GM15510 (cell line): ENCODE measurements around the gene SNRPD3.

Experiments used
- POLR2A ChIP-seq: IDR thresholded peaks from 3 replicates; pipeline ENCODE4 v1.6.1; 2011; ENCODE audit warnings: borderline replicate concordance; ENCODE audit not compliant: insufficient read length; ENCODE audit errors: extremely low read depth

Gene SNRPD3

GRCh38 chr22:24550028-24550901 lies 5.5 kb upstream of the SNRPD3 start:
- no peak for TF ChIP-seq POLR2A

- TF ChIP-seq POLR2A: no peak
These were observed 4.8 kb upstream of the SNRPD3 start for GRCh38 chr22:24550902-24551435.

DNA sequence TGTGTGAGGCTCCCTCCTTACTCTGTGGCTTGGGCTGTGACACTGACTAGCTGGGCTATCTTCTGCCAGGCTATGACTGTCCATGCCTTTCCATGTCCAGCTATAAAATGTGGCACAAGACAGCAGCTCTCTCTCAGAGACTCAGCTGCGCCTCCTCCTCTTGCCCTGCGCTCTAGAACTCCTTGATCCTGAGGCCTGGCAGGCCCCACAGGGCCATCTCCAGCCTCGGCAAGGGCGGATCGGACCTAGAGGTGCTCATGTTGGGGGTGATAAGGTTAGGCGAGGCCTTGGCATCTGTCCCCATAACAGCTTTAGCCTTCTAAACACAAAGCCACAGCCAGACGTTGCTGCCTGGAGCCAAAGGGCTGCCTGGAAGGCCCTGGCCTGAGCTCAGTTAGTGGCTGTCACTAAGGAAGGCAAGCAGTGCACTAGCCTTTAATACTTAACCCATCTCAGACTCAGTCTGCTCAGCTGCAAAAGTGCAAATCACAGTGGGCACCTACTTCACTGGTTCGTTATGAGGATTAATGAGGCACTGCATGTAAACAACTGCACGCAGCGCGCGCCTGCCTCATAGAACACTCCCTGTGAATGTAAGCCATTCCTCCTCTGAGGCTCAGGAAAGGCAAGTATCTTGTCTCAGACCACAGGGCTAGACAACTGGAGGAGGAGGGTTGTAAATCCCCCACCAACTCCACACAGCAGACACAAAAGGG lies 2.0 kb upstream of the SNRPD3 start:
- no peak for TF ChIP-seq POLR2A

DNA sequence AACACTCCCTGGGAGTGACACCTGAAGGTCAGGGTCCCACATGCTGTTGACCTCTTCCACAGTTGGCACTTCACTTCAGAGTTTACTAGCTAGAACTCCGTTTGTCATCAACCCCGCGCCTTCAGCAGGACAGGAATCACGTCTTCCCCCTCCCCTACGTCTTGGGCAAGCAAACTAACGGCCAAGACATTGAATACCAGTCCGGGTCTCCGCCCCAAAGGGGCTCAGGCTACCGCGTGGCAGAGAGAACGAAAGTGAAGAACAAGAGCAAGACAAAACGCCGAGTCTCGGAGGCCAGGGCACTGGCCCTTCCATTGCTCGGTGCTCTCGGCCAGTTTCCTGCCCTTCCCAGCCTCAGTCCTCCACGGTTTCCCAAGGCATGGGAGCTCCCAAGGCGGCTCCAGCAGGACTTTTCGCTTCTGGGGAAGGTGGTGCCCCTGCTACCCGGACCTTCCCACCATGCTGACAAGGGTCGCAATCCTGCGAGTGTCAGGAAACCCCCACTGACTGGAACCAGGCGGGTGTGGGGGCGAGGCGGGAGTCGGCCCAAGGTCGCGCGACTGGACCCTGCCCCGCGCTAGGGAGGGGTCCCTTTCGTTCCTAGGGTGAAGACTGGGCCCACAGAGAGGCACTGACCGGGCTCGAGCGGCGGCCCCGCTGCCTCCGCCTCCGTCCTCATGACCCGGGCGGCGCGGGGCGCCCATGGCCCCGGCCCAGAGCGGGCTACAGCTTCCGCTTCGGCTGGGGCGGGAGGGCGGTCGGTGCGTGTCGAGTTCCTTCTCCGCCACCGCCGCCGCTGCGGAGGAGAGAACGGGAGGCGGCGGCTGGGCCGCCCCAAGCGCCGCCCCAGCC lies 1.3 kb upstream of the SNRPD3 start, which contains the start of gene GUCD1:
Gene GUCD1, minus strand, starts transcription at position 826 of the 852 bp plus-strand sequence. Its CDS starts 147 bp downstream, at position 679.
- TF ChIP-seq POLR2A: peak; percentile 73

- TF ChIP-seq POLR2A: no peak
These were observed 3.7 kb downstream of the SNRPD3 start for GRCh38 chr22:24559471-24559870.

DNA sequence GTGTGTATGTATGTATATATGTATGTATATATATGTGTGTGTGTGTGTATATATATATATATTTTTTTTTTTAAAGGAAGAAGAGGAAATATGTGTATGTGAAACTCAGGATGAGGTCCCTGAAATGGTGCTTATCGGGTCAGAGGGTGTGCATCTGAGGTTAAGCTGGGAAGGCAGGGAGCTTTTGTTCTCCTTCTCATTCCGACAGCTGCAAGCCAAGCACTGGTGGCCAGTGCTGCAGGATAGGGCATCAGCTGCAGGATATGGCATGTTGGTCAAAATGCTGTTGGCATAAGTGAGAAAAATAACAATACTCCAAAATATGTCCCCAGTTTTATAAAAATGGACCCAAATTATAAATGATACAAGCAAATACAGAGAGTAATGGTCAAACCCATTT lies 7.4 kb downstream of the SNRPD3 start:
- no peak for TF ChIP-seq POLR2A

- TF ChIP-seq POLR2A: no peak
These were observed 8.7 kb downstream of the SNRPD3 start for GRCh38 chr22:24564376-24565058.

- TF ChIP-seq POLR2A: no peak
These were observed 9.3 kb downstream of the SNRPD3 start for GRCh38 chr22:24565077-24565476.

GRCh38 chr22:24566899-24567511 lies 11.2 kb downstream of the SNRPD3 start:
- TF ChIP-seq POLR2A: no peak

- no peak for TF ChIP-seq POLR2A
These were observed 11.9 kb downstream of the SNRPD3 start for GRCh38 chr22:24567668-24568067.

- TF ChIP-seq POLR2A: no peak
These were observed 15.5 kb downstream of the SNRPD3 start for GRCh38 chr22:24571266-24571665.

DNA sequence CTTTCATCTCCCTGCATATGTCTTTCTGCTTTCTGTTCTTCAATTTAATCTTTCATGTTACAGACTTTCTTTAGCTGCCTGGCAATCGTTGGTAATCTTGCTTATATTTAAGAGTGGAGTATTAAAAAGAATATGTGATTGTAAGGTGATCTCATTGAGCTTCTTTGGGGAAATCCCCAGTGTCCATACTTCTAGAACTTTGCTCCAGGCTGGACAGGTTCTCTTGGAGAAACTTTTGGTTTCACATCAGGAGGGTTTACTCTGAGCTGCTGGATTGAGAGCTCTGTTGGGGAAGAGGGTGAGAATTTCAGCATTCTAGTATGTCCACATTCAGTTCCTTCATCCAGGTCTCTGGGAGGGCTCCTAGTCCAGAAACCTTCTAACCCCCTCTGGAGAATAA lies 21.0 kb downstream of the SNRPD3 start:
- TF ChIP-seq POLR2A: no peak
